Natural killer cell (primary cell): ENCODE measurements around the gene CALHM6. TPM values are rescaled to one million over a fixed set of nuclear protein-coding genes. Genes with fewer than 3 reads are reported as not detected.

Source experiments
- ATAC-seq, 3 donors: fragments of 150-1000 bp in 2 of 3; fragments of 200-7000 bp in 1 of 3; cut with Tn5 transposase; 1 replicate in 1 of 3; 2 replicates in 2 of 3; pipeline ENCODE4 v1.10.0; 2021; ENCODE audit warnings: mild to moderate bottlenecking in 2 of 3, moderate library complexity in 2 of 3
- DNase-seq, 2 donors: peaks; one replicate each; pipeline versions ENCODE4 v3.0.0 to v3.0.0-alpha.2; 2013 to 2021; ENCODE audit warnings: mixed read lengths in 1 of 2
- H3K27ac ChIP-seq: one replicate; pipeline ENCODE4 v1.5.1; 2013; ENCODE audit warnings: mild to moderate bottlenecking, low read length
- H3K27me3 ChIP-seq: one replicate; pipeline ENCODE4 v1.6.1; 2013; ENCODE audit warnings: low read length; ENCODE audit not compliant: control insufficient read depth, insufficient read depth
- H3K36me3 ChIP-seq: one replicate; pipeline ENCODE4 v1.6.1; 2013; ENCODE audit warnings: low read length; ENCODE audit not compliant: control insufficient read depth, insufficient read depth
- H3K4me1 ChIP-seq: one replicate; pipeline ENCODE4 v1.6.1; 2013; ENCODE audit warnings: low read length; ENCODE audit not compliant: control insufficient read depth, insufficient read depth
- H3K4me3 ChIP-seq: one replicate; pipeline ENCODE4 v1.5.1; 2013; ENCODE audit warnings: low read length
- H3K9me3 ChIP-seq: one replicate; pipeline ENCODE4 v1.6.1; 2013; ENCODE audit warnings: low read length; ENCODE audit not compliant: control insufficient read depth, insufficient read depth
- H3K27ac Mint-ChIP-seq, 2 donors: one replicate each; pipeline ENCODE4 v1.8.0; 2022; ENCODE audit warnings: mild to moderate bottlenecking in 2 of 2, mixed read lengths in 2 of 2, moderate library complexity in 1 of 2
- H3K27me3 Mint-ChIP-seq, 2 donors: one replicate each; pipeline ENCODE4 v1.8.0; 2022; ENCODE audit warnings: low read depth in 2 of 2, mixed read lengths in 2 of 2
- H3K36me3 Mint-ChIP-seq: one replicate; pipeline ENCODE4 v1.8.0; 2022; ENCODE audit warnings: mixed read lengths
- H3K4me1 Mint-ChIP-seq, 2 donors: one replicate each; pipeline ENCODE4 v1.8.0; 2022; ENCODE audit warnings: mixed read lengths in 2 of 2
- H3K4me3 Mint-ChIP-seq: one replicate; pipeline ENCODE4 v1.8.0; 2022; ENCODE audit warnings: mild to moderate bottlenecking, moderate library complexity, mixed read lengths
- H3K9me3 Mint-ChIP-seq, 2 donors: one replicate each; pipeline ENCODE4 v1.8.0; 2022; ENCODE audit warnings: mixed read lengths in 2 of 2
- CTCF ChIP-seq: fragments of 200-600 bp; IDR thresholded peaks from one replicate; pipeline ENCODE4 v1.8.0; 2022; ENCODE audit warnings: antibody characterized with exemption
- WGBS: methylation state at CpG from one replicate; pipeline ENCODE4 v1.1.7; 2013; ENCODE audit warnings: missing lambda C conversion rate; ENCODE audit not compliant: insufficient coverage; 5-methylcytosine and 5-hydroxymethylcytosine counted together
- intact Hi-C: fragments of 100-400 bp; cut with micrococcal nuclease; formaldehyde crosslinking; loops from one replicate; pipeline ENCODE4 v1.14.2; 2022
- total RNA-seq, 4 donors: library from RNA; stranded (reverse); fragments of 120-200 nt in 1 of 4; gene quantifications; one replicate each; pipeline versions ENCODE4 v1.2.3 to v1.2.4, GENCODE V29; 2013 to 2022

Gene CALHM6
- total RNA-seq, 3 donors from 2014 or later (not counting 1 experiment from before 2014, with no cell fraction given): 7.9 to 20.6 (median 12.3) TPM

- DNase-seq: no peak
- H3K36me3 Mint-ChIP-seq: no peaks in the 10 kb centered on the region
- peaks cover 15% of the 10 kb centered on the region in 2 donors for H3K27me3 Mint-ChIP-seq
Observed at GRCh38 chr6:116507324-116507723, 46.1 kb downstream of the CALHM6 start.

GRCh38 chr6:116508527-116508926 lies 47.4 kb downstream of the CALHM6 start:
- peaks cover 0 to 3% of the 10 kb centered on the region in 2 donors for H3K9me3 Mint-ChIP-seq
- no peak for ATAC-seq
- no peak for TF ChIP-seq CTCF
- H3K27ac ChIP-seq: no peak overlapping the region
- no peaks in the 10 kb centered on the region for H3K36me3 Mint-ChIP-seq
- intact Hi-C loops: no loop called here
- no peak for DNase-seq
- H3K27ac Mint-ChIP-seq: no peak overlapping the region
- no peaks in the 10 kb centered on the region for H3K27me3 ChIP-seq
- no peak overlapping the region for H3K4me3 Mint-ChIP-seq
- no peaks in the 10 kb centered on the region for H3K4me1 ChIP-seq
- no peaks in the 10 kb centered on the region for H3K4me1 Mint-ChIP-seq
- H3K4me3 ChIP-seq: no peak overlapping the region
- peaks cover 12 to 19% of the 10 kb centered on the region in 2 donors for H3K27me3 Mint-ChIP-seq
- H3K9me3 ChIP-seq: no peaks in the 10 kb centered on the region
- no peaks in the 10 kb centered on the region for H3K36me3 ChIP-seq

More at GRCh38 chr6:116507324-116507723, 46.1 kb downstream of the CALHM6 start:
- Histone ChIP-seq H3K4me1 (no peaks in the 10 kb centered on the region), H3K9me3 (no peaks in the 10 kb centered on the region), H3K27ac (no peak overlapping the region), H3K36me3 (no peaks in the 10 kb centered on the region), H3K4me3 (no peak overlapping the region), H3K27me3 (no peaks in the 10 kb centered on the region)
- no peak for TF ChIP-seq CTCF
- WGBS: 94% methylated on average over 3 of the region's 3 CpGs
- Mint-ChIP-seq H3K27ac (no peak overlapping the region), H3K9me3 (peaks cover 0 to 3% of the 10 kb centered on the region in 2 donors), H3K4me1 (no peaks in the 10 kb centered on the region), H3K4me3 (no peak overlapping the region)
- intact Hi-C loops: no loop called here
- no peak for ATAC-seq

- 86% methylated on average over 10 of the region's 10 CpGs for WGBS
- Histone ChIP-seq H3K9me3 (no peaks in the 10 kb centered on the region), H3K36me3 (no peaks in the 10 kb centered on the region), H3K4me3 (no peak within 1 kb of the TSS), H3K27me3 (no peaks in the 10 kb centered on the region), H3K27ac (no peak within 1 kb of the TSS), H3K4me1 (no peaks in the 10 kb centered on the region)
- DNase-seq (no peak), ATAC-seq (no peak)
- H3K4me1 Mint-ChIP-seq: no peaks in the 10 kb centered on the region
- intact Hi-C loops: no loop called here
- H3K27me3 Mint-ChIP-seq: peaks cover 4 to 27% of the 10 kb centered on the region in 2 donors
- no peaks in the 10 kb centered on the region for H3K36me3 Mint-ChIP-seq
- no peak within 1 kb of the TSS for H3K27ac Mint-ChIP-seq
- no peak within 1 kb of the TSS for H3K4me3 Mint-ChIP-seq
- no peak for TF ChIP-seq CTCF
- no peaks in the 10 kb centered on the region for H3K9me3 Mint-ChIP-seq
Observed at GRCh38 chr6:116511424-116512110, 50.4 kb downstream of the CALHM6 start, which contains the start of gene CALHM5. TSS of gene CALHM5 (plus strand) at chr6:116511639. CDS start at chr6:116511697, 58 bp downstream.

- ATAC-seq (no peak), DNase-seq (no peak)
- no peak overlapping the region for H3K4me3 Mint-ChIP-seq
- Histone ChIP-seq H3K27me3 (no peaks in the 10 kb centered on the region), H3K9me3 (no peaks in the 10 kb centered on the region), H3K4me1 (no peaks in the 10 kb centered on the region), H3K36me3 (no peaks in the 10 kb centered on the region), H3K4me3 (no peak overlapping the region), H3K27ac (no peak overlapping the region)
- no peak overlapping the region for H3K27ac Mint-ChIP-seq
- 63% methylated on average over 3 of the region's 4 CpGs for WGBS
- no peaks in the 10 kb centered on the region for H3K36me3 Mint-ChIP-seq
- H3K27me3 Mint-ChIP-seq: peaks cover 4 to 27% of the 10 kb centered on the region in 2 donors
- TF ChIP-seq CTCF: no peak
- intact Hi-C loops: no loop called here
- H3K9me3 Mint-ChIP-seq: no peaks in the 10 kb centered on the region
- H3K4me1 Mint-ChIP-seq: no peaks in the 10 kb centered on the region
Observed at GRCh38 chr6:116512111-116512559, 51.0 kb downstream of the CALHM6 start.
